Adrenal gland (tissue), 5 donors: ENCODE data around the gene INPP4B.

Experiments
- CTCF ChIP-seq, 6 experiments: fragments of 450-650 bp in 4 of 6; fragments of 200-600 bp in 2 of 6; sonication (generic) in 1 of 6; IDR thresholded peaks; 1 replicate in 5 of 6; 2 replicates in 1 of 6; pipeline versions ENCODE4 v1.5.1 to v1.8.0; 2016 to 2021; ENCODE audit warnings: antibody characterized with exemption in 6 of 6, mild to moderate bottlenecking in 2 of 6, moderate library complexity in 1 of 6
- POLR2A ChIP-seq, 2 donors: fragments of 450-650 bp; IDR thresholded peaks; one replicate each; pipeline ENCODE4 v1.6.1; 2017; ENCODE audit warnings: antibody characterized with exemption in 2 of 2, mild to moderate bottlenecking in 2 of 2, moderate library complexity in 1 of 2
- donor health status: DM: no; HTN: no; CAD: no.

GRCh38 chr4:142558851-142559250 is 287.2 kb downstream of the INPP4B start:
- TF ChIP-seq CTCF (IDR thresholded peaks at IDR 0.05), result no peak
- no peak for TF ChIP-seq POLR2A (IDR thresholded peaks at IDR 0.05)
